AG04450 (cell line): ENCODE data around the gene HELZ. TPM values are rescaled to one million over a fixed set of nuclear protein-coding genes. Genes with fewer than 3 reads are reported as not detected.

Experiments
- CTCF ChIA-PET: fragments of 300-600, 350-600 bp; formaldehyde crosslinking; extraction: SDS; loops from one replicate; lab custom pipeline; 2022; ENCODE audit warnings: antibody characterized with exemption, inconsistent platforms; lab: Charles Lee
- POLR2A ChIA-PET: fragments of 350-600 bp; formaldehyde crosslinking; extraction: SDS; loops from one replicate; lab custom pipeline; 2021; ENCODE audit warnings: antibody characterized with exemption, inconsistent platforms; lab: Yijun Ruan, JAX
- DNase-seq: peaks from one replicate; pipeline ENCODE4 v3.0.0-alpha.2; 2011; ENCODE audit warnings: low read depth, low spot score
- H3K27ac ChIP-seq: one replicate; pipeline ENCODE4 v1.5.1; 2012; ENCODE audit warnings: low read depth, low read length, control low read depth
- H3K27me3 ChIP-seq: one replicate; pipeline ENCODE4 v1.6.0; 2012; ENCODE audit warnings: low read length; ENCODE audit not compliant: control insufficient read depth, insufficient read depth
- H3K4me3 ChIP-seq: 2 replicates; pipeline ENCODE4 v1.5.1; 2011; ENCODE audit warnings: mild to moderate bottlenecking, low read depth, low read length, control low read depth
- H3K9me3 ChIP-seq: 2 replicates; pipeline ENCODE4 v1.5.1; 2012; ENCODE audit warnings: low read length; ENCODE audit not compliant: control insufficient read depth, insufficient read depth
- polyA plus RNA-seq: library from polyadenylated mRNA; depleted of rRNA; stranded (reverse); fragments of >200 nt; gene quantifications from 2 replicates; pipeline ENCODE4 v1.2.3, GENCODE V29; 2011
- TF ChIP-seq, protein P1 (sequence below): IDR thresholded peaks from 2 replicates; pipeline ENCODE4 v1.5.1; 2011; ENCODE audit warnings: low read depth, low read length, control low read depth, inconsistent platforms

Gene HELZ
- polyA plus RNA-seq, 1 experiment, result 28.2 TPM

DNA sequence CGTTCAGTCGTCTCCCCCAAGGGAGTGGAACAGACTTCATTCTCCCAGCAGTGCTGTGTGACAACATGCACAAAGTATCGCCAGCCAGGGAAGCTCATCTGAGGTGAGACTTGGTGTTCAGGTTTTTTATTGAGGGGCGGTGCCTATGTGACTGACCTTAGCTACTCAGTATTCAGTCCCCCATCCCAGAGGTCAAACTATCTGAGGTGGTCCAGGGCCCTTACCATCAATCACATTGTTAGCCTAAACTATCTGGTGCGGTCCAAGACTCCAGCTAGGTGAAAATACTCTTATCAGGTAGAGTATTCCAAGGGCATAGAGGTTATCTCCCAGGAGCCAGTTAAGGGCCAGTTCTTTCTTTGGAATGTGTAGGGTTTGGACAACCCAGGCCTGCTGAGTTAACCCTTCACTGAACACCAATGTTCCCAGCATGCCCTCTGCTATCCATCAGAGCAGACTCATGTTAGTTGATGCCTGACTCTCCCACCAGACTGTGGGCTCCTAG is 206.1 kb downstream of the HELZ start:
- Histone ChIP-seq H3K9me3 (no peaks in the 10 kb centered on the region), H3K27me3 (peaks cover 29% of the 10 kb centered on the region), H3K4me3 (no peak overlapping the region), H3K27ac (no peak overlapping the region)
- TF ChIP-seq, protein P1, sequence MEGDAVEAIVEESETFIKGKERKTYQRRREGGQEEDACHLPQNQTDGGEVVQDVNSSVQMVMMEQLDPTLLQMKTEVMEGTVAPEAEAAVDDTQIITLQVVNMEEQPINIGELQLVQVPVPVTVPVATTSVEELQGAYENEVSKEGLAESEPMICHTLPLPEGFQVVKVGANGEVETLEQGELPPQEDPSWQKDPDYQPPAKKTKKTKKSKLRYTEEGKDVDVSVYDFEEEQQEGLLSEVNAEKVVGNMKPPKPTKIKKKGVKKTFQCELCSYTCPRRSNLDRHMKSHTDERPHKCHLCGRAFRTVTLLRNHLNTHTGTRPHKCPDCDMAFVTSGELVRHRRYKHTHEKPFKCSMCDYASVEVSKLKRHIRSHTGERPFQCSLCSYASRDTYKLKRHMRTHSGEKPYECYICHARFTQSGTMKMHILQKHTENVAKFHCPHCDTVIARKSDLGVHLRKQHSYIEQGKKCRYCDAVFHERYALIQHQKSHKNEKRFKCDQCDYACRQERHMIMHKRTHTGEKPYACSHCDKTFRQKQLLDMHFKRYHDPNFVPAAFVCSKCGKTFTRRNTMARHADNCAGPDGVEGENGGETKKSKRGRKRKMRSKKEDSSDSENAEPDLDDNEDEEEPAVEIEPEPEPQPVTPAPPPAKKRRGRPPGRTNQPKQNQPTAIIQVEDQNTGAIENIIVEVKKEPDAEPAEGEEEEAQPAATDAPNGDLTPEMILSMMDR, result no peak
- ChIA-PET CTCF (no interaction called here), POLR2A (no interaction called here)
- DNase-seq, result no peak

DNA sequence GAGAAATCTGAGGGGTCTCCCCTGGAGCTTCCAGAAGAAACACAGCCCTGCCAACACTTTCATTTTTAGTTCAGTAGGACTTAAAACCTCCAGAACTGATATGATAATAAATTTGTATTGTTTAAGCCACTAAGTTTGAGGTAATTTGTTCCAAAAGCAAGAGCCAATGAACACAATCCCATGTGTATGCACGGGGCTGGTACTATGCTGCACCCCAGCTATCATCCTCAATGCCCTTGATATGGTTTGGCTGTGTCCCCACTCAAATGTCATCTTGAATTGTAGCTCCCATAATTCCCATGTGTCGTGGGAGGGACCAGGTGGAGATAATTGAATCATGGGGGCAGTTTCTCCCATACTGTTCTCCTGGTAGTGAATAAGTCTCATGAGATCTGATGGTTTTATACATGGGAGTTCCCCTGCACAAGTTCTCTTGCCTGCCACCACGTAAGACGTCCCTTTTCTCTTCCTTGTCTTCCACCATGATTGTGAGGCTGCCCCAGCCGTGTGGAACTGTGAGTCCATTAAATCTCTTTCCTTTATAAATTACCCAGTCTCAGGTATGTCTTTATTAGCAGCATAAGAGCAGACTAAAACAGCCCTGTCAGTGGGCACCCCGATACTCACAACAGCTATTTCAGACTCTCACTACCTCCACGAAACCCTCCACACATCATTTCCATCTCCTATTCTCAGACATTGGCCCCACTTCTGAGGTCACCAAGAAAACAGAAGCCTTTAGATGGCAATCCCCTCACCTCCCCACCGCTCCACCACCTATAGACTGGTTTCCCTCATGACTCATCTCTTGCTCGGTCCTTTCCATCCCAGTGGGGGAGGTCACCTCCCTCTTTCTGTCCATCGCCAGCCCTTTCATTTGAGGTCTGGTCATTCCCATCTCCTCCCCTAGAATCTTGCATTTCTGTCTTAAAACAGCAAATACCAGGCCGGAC is 209.6 kb downstream of the HELZ start:
- H3K27me3 ChIP-seq, result peaks cover 9% of the 10 kb centered on the region
- H3K4me3 ChIP-seq, result no peak overlapping the region
- H3K9me3 ChIP-seq, result peaks cover 4% of the 10 kb centered on the region; the same call in 1 of the 2 replicates
- TF ChIP-seq, protein P1, result no peak
- DNase-seq, result no peak
- CTCF ChIA-PET, result no interaction called here
- POLR2A ChIA-PET, result no interaction called here
- H3K27ac ChIP-seq, result no peak overlapping the region

DNA sequence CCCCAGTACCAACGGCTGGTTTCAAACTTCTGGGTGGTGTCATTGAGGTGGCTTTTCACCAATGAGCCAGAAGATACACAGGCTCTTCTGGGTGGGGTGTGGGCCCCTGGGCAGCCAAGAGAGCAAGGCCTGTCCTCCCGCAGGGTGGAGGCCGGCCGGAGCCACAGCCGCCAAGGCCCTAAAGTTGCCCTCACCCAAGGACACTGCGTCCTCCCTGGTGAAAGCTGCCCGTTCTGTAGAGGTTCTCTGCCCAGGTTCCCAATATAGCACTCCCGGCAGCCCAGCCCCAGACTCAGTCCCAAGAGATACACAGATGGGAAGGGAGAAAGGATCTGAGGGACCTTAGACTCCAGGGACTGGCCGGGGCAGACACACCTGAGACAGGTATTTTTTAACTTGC is 211.4 kb downstream of the HELZ start:
- Histone ChIP-seq H3K27me3 (peaks cover 4% of the 10 kb centered on the region), H3K4me3 (no peak overlapping the region), H3K9me3 (peaks cover 4% of the 10 kb centered on the region; the same call in 1 of the 2 replicates), H3K27ac (no peak overlapping the region)
- POLR2A ChIA-PET, result no interaction called here
- DNase-seq, result no peak
- CTCF ChIA-PET, result no interaction called here
- TF ChIP-seq, protein P1, result no peak

DNA sequence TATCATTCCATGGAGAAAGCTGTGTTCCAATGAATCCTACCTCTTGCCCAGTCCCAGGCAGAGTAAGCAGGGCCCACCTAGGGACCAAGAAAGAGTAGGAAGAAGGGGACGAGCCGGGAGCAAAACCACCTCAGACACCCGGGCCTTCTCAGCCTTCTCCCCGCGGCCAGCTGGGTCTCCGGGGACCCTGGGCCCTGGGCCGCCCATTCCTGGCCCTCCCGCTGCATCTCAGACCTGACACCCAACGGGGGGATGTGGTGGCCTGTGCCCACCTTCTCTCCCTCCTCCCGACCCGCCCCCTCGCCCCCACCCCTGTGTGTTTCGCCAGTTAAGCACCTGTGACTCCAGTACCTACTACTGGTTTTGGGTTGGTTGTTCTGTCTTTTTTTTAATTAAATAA is 212.0 kb downstream of the HELZ start:
- H3K9me3 ChIP-seq, result peaks cover 4% of the 10 kb centered on the region; the same call in 1 of the 2 replicates
- H3K27me3 ChIP-seq, result peaks cover 4% of the 10 kb centered on the region
- POLR2A ChIA-PET, result no interaction called here
- no peak for DNase-seq
- CTCF ChIA-PET, result no interaction called here
- H3K4me3 ChIP-seq, result no peak overlapping the region
- no peak overlapping the region for H3K27ac ChIP-seq
- TF ChIP-seq, protein P1, result no peak

DNA sequence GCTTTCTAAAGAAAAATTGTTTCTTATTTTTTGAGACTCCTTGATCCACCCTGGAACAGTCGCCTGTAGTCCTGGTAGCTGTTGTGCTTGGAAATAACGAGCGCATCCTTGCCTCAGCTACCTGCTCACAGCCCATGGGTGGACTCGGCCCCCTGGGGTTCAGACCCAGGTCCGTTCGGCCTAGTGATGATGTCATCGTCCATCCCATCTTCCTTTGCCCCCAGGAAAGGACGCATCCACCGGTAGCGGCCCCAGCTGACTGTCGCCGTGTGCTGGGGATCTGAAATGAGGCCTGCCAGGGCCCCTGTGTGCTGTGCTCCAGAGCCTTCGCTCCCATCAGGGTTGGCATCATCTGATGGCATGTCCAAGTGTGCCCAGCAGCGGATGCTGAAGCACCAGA is 212.6 kb downstream of the HELZ start:
- CTCF ChIA-PET, result no interaction called here
- POLR2A ChIA-PET, result no interaction called here

More for the DNA sequence above, 212.6 kb downstream of the HELZ start:
- no peak for DNase-seq
- TF ChIP-seq, protein P1, result no peak
- Histone ChIP-seq H3K4me3 (no peak overlapping the region), H3K27ac (no peak overlapping the region), H3K27me3 (peaks cover 4% of the 10 kb centered on the region), H3K9me3 (peaks cover 4% of the 10 kb centered on the region; the same call in 1 of the 2 replicates)
